KMS-11 (cell line): Measurements from ENCODE around the gene CDH4.

Experiments
- H2AFZ ChIP-seq: fragments of 200-600 bp; sonication (generic); 2 replicates; pipeline ENCODE4 v1.6.1; 2016; ENCODE audit warnings: antibody characterized with exemption, mixed run types, low read depth
- H3K27ac ChIP-seq: fragments of 200-600 bp; sonication (generic); 2 replicates; pipeline ENCODE4 v1.6.1; 2016; ENCODE audit warnings: mild to moderate bottlenecking, mixed run types
- H3K27me3 ChIP-seq: fragments of 200-600 bp; sonication (generic); 2 replicates; pipeline ENCODE4 v1.6.1; 2017; ENCODE audit warnings: mild to moderate bottlenecking, low read depth, mixed run types, moderate library complexity; ENCODE audit not compliant: insufficient read depth
- H3K36me3 ChIP-seq: fragments of 200-600 bp; sonication (generic); 2 replicates; pipeline ENCODE4 v1.6.1; 2017; ENCODE audit warnings: mild to moderate bottlenecking, mixed run types; ENCODE audit not compliant: insufficient read depth
- H3K4me1 ChIP-seq: fragments of 200-600 bp; sonication (generic); 2 replicates; pipeline ENCODE4 v1.6.1; 2016; ENCODE audit warnings: mild to moderate bottlenecking, low read depth, mixed run types; ENCODE audit not compliant: poor library complexity, severe bottlenecking
- H3K4me2 ChIP-seq: fragments of 200-600 bp; sonication (generic); 2 replicates; pipeline ENCODE4 v1.7.0; 2016; ENCODE audit warnings: mild to moderate bottlenecking, mixed run types
- H3K4me3 ChIP-seq: fragments of 200-600 bp; sonication (generic); IDR thresholded peaks from 2 replicates; pipeline ENCODE4 v1.6.1; 2017; ENCODE audit warnings: low read depth, low read length, mixed read lengths; ENCODE audit not compliant: insufficient read depth
- H3K79me2 ChIP-seq: fragments of 200-600 bp; sonication (generic); 2 replicates; pipeline ENCODE4 v1.6.1; 2016; ENCODE audit warnings: low read depth, mixed run types; ENCODE audit not compliant: insufficient read depth
- H3K9ac ChIP-seq: fragments of 200-600 bp; sonication (generic); 2 replicates; pipeline ENCODE4 v1.6.1; 2016; ENCODE audit warnings: mild to moderate bottlenecking, mixed run types
- H4K20me1 ChIP-seq: fragments of 200-600 bp; sonication (generic); 2 replicates; pipeline ENCODE4 v1.6.1; 2016; ENCODE audit warnings: mild to moderate bottlenecking, mixed run types; ENCODE audit not compliant: insufficient read depth
- TF ChIP-seq, protein P1 (sequence below): fragments of 200-600 bp; sonication (generic); conservative IDR thresholded peaks from 2 replicates; pipeline ENCODE4 v1.6.1; 2017; ENCODE audit warnings: low read depth, mild to moderate bottlenecking, antibody characterized with exemption, low read length, moderate library complexity, mixed read lengths

CDH4 gene

DNA sequence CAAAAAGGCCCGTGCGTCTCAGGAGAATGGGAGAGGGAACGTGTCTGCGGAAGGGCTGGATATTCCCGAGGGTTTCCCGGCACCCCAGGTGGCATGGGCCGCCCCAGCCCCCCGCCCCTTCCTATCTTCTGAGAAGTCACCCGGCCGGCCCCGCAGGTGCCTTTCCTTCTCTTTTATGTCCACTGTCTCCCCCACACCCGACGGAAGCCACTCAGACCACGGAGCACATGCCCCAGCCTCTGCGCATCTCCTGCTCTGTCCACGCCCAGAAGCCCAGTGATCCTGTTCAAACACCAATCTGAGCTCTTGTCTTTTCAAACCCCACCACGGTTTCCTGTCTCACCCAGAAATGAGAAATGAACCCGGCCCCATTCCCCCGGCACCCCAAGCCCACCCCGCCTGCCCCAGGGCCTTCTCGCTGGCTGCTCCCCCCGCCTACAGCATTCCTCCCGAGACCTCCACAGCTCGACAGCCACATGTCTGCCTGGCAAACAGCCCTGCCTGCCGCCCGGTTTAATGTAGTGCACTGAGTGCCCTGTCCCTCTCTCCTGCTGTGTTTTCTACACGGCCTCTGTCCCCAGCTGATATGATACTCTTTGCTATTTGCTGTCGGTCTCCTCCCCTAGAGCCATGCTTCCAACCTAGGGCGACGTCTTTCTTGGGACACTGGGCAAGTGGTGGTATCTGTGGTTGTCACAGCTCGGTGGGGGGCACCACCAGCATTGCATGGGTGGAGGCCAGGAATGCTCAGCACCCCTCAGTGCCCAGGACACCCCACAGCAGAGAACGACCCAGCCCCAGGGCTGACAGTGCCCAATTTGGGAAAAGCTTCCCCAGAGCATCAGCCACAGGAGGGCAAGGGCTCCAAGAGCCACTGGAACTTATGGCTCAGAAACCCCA, 630.9 kb downstream of the CDH4 start:
- Histone ChIP-seq H3K4me3 (no peak overlapping the region), H3K27me3 (peaks cover 76% of the 10 kb centered on the region), H3K79me2 (no peaks in the 10 kb centered on the region), H3K9ac (no peak overlapping the region), H3K36me3 (no peaks in the 10 kb centered on the region), H3K4me1 (no peaks in the 10 kb centered on the region), H3K4me2 (no peak overlapping the region), H4K20me1 (no peaks in the 10 kb centered on the region), H3K27ac (no peak overlapping the region), H2AFZ (no peak overlapping the region)
- TF ChIP-seq, protein P1, sequence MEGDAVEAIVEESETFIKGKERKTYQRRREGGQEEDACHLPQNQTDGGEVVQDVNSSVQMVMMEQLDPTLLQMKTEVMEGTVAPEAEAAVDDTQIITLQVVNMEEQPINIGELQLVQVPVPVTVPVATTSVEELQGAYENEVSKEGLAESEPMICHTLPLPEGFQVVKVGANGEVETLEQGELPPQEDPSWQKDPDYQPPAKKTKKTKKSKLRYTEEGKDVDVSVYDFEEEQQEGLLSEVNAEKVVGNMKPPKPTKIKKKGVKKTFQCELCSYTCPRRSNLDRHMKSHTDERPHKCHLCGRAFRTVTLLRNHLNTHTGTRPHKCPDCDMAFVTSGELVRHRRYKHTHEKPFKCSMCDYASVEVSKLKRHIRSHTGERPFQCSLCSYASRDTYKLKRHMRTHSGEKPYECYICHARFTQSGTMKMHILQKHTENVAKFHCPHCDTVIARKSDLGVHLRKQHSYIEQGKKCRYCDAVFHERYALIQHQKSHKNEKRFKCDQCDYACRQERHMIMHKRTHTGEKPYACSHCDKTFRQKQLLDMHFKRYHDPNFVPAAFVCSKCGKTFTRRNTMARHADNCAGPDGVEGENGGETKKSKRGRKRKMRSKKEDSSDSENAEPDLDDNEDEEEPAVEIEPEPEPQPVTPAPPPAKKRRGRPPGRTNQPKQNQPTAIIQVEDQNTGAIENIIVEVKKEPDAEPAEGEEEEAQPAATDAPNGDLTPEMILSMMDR: no peak

DNA sequence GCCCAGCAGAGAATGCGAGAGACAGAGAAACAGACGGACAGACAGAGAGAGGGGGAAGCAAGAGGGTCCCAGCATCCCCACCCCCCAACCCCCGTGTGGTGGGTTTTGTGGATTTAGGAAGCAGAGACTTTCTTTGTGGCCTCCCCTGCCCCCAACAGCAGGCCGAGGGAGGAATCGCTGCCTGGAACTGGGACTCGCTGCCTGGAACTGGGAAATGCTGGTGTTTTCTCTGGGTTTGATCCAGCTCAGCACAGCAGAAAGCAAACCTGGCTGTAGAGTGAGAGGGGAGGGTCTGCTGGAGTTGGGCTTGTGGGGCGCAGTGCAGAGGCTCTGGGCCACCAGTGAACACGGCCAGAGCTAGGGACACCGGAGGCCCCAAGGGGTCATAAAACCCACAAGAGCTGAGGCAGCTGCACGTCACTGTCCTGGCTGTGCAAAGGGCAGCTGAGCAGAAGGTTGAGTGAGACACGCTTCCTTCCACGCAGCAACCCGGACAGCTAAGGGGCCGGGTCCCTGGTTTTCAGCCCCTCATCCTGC, 631.9 kb downstream of the CDH4 start:
- no peak overlapping the region for H2AFZ ChIP-seq
- peaks cover 67% of the 10 kb centered on the region for H3K27me3 ChIP-seq
- no peak overlapping the region for H3K4me2 ChIP-seq

GRCh38 chr20:61884571-61885389, 632.7 kb downstream of the CDH4 start:
- no peaks in the 10 kb centered on the region for H3K4me1 ChIP-seq
- no peaks in the 10 kb centered on the region for H4K20me1 ChIP-seq
- TF ChIP-seq, protein P1: no peak
- H3K79me2 ChIP-seq: no peaks in the 10 kb centered on the region
- H3K36me3 ChIP-seq: no peaks in the 10 kb centered on the region
- H3K27ac ChIP-seq: no peak overlapping the region
- no peak overlapping the region for H3K4me3 ChIP-seq
- H3K4me2 ChIP-seq: no peak overlapping the region
- peaks cover 59% of the 10 kb centered on the region for H3K27me3 ChIP-seq
- no peak overlapping the region for H3K9ac ChIP-seq
- H2AFZ ChIP-seq: no peak overlapping the region

More for the DNA sequence above, 631.9 kb downstream of the CDH4 start:
- Histone ChIP-seq H3K4me3 (no peak overlapping the region), H3K36me3 (no peaks in the 10 kb centered on the region), H3K79me2 (no peaks in the 10 kb centered on the region), H3K4me1 (no peaks in the 10 kb centered on the region), H3K27ac (no peak overlapping the region), H3K9ac (no peak overlapping the region), H4K20me1 (no peaks in the 10 kb centered on the region)
- TF ChIP-seq, protein P1: no peak

DNA sequence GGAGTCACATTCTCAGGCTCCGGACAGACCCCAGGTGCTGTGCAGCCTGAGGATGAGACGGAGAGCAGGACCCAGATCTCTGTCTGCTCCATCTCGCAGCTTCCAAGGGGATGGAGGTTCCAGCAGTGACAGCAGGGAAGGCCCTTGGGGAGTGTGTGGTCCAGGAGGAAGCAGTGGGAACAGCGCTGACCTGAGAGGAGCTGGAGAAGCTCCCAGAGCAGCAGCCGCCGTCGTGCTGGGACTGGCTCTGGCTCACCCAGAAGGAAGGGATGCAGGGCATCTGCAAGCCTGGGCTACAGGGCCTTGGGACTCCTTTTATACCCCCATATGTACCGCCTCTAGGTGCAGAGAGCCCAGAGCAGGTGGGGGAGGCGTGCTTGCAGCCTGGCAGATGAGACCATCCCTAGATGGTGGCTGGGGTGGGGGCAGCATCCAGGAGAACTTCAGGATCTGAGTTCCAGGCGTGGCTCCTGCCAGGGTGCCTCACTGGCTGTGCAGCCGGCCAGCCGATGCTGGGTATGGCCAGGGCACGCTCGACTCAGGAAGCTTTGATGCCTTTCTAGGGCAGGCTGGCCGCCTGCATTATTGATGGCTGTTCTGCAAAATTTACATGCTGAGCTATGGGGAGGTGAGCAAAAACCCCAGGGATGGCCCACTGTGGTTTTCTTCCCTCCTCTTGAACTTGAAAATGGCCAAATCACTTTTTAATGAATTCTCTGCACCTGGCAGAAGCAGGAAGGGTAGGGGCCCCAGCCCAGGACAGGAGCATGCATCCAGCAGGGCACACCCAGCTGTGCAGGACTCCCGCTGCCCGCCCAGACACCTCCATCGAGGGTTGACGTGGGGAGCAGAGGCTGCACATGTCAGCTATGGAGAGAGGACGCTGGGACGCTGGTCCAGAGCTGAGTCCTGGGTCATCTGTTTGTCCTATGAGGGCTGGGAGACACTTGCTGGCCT, 634.0 kb downstream of the CDH4 start:
- no peak overlapping the region for H2AFZ ChIP-seq
- H4K20me1 ChIP-seq: no peaks in the 10 kb centered on the region
- no peak overlapping the region for H3K4me3 ChIP-seq
- no peaks in the 10 kb centered on the region for H3K79me2 ChIP-seq
- no peak overlapping the region for H3K9ac ChIP-seq
- TF ChIP-seq, protein P1: no peak
- no peaks in the 10 kb centered on the region for H3K4me1 ChIP-seq
- H3K36me3 ChIP-seq: no peaks in the 10 kb centered on the region
- H3K27me3 ChIP-seq: peaks cover 54% of the 10 kb centered on the region
- no peak overlapping the region for H3K27ac ChIP-seq
- H3K4me2 ChIP-seq: no peak overlapping the region
